Epidermal melanocyte (primary cell): ENCODE results near the gene GABRD.

ENCODE experiments used
- DNase-seq: peaks from one replicate; pipeline ENCODE4 v3.0.0; 2011; ENCODE audit warnings: low spot score; ENCODE audit not compliant: insufficient read length

Gene GABRD

DNA sequence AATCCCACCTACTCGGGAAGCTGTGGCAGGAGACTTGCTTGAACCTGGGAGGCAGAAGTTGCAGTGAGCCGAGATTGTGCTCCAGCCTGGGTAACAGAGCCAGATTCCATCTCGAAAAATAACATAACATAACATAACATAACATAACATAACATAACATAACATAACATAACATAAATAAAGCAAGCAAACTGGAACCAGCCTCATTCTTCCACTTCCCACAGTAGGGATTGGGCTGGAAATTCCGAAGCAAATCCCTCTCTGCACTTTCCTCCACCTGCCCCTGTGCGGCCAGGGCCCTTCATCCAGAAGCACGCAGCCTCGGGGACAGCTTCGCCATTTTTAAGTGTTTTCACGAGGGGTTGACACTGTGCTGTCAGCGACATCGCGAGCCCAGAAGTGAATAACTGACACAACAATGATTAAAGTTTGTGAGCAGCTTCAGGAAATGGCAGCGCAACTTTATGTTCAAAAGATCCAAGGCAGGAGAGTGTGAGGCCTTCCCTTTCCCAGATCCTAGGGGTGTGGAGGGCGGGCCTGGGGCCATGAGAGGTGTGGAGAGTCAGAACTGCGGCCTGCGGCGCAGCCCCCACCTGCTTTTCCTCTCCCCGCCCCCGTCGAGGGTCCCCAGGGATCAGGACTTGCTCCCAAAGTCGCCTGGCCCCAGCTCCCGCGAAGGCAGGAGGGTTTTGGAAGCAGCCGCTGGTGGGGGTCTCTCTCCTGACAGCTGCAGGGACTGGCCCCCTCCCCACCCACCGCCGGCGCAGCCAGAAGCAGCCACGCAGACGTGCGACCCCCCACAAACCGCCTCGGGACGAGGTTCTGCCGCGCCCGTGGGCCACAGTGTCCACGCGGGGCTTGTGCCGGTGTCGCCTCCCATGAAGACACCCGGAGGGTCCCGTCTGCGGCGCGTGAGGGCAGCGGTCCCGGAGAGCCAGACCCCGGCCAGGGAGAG, 651 bp upstream of the GABRD start:
- DNase-seq = no peak

DNA sequence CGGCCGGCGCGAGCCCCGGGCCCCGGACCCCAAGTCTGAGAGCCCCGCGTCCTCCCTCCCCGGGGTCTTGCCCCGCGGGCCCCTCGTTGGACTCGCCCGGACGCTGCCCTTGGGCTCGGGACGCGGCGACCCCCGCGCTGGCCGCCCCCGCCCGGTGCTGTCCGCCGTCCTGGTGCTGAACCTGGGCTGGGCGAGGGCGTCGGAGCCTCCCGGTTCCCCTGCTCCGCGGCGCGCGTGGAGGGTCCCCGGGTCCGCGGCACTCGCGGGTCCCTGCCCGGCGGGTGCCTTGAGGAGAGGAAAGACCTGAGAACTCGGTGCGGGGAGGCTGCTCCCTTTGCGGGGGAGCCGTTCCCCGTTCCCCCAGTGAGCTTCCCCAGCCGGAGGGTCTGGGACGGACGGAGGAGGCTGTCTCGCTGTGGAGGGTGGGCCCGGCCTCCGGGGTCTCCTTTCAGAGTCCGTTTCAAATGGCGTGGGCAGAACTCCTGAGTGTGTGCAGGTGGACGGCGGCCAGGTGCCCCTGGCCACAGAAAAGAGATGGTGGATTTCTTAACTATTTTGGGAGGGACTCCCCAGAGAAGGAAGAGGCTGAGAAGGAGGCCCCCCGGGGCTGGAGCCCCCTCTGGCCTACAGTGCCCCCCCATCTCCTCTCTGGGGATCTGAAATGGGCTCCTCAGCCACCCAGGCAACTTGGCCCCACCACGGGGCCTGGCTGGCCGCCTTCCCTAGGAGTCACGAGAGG, 595 bp downstream of the GABRD start:
- DNase-seq = no peak

DNA sequence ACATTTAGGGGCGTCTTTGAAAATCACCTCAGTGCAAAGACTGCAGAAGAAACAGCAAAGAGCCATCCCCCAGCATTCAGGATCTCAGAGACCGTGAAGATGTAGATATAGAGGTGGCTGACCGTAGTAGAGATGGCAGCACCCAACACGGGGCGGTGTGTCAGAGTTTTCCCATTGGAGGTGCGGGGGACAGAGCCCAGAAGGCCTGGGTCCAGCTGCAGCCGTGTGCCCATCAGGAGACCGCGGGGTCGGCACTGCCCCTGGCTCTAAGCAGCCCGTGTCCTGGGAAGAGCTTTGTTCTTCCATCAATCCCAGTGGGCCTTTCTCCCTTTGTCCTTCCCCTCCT, 1.1 kb downstream of the GABRD start:
- DNase-seq = no peak

DNA sequence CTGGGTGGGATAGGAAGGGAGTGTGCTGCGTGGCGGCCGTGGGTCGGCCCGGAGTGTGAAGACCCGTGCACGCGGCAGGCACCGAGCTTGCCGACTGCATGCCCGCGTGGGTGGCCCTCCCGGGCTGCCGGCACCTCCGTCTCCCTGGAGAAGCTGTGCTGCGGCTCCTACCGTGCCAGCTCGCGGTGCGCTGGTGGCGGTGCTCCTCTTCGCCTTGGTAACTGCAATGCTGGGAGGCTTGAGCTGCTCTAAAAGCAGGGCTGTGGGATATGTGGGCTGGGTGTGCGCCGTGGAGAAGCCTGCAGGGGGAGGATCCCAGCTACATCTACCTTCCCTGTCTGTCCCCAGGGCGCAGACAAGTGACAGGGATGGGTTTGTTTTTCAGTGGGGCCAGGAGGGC, 2.4 kb downstream of the GABRD start:
- DNase-seq = no peak

DNA sequence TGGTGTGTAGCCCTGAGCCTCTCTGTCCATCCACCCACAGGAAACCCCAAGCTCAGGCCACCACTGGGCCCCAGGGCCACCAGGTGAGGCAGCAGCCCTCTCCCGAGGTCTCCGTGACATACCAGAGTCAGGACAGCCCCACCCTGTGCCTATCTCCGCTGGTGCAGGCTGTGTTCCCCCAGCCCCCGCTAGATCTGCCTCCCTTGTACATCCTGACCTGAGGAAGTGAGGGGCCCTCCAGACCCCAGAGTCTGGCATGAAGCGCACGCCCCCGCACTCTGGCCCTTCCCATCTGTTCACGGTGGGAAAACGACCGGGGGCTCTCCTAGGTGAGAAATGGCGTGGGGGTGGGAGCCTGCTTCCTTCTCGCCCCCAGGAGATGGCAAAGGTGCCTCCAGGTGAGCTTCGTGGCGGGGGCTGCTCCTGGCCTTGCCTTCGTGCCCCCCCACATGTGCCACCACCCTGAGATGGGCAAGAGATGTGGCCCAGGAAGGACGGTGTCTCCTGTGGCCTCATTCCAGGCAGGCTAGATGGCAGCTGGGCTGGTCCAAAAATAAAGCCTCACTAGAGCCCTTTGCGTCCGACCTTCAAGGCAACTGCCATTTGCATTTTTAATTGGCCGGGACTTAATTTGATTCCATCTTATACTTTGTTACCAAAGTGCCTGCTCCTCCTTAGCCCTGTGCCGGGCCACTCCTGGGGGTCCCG, 3.1 kb downstream of the GABRD start:
- DNase-seq = no peak

DNA sequence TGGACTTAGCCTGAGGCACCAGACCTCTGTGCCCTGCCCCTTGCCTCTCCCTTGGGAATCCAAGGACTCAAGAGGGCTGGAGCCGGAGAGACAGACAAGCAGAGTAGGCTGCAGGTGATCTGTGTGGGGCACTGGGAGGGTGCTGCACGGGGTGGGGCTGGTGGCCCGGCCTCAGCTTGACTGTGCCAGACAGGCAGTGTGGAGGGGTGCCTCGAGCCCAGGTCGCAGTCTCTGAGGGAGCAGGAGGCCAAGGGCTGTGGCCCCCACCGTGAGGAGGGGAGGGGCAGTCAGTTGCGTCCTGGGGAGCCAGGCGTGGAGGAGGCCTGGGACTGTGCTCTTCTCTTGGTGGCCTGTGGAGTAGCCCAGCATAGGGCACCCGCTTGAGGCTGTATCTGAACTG, 4.0 kb downstream of the GABRD start:
- DNase-seq = no peak

DNA sequence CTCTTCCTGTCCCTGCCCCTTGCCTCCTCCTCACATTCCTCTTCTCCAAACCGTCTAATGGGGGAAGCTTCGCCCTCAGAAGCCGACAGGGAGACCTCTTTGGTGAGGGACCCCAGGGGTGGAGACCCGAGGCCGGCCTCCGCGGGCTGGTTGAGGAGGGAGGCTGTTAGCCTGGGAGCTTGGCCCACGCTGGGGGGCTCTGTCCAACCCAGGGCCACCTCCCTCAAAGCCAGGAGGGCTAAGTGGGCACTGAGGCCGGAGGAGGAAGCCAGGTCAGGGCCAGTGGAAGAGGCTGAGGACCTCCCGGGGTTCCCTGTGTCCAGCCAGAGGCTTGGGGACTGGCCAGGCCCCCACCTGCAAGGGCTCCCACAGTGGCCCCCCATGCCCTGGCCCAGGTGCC, 5.3 kb downstream of the GABRD start:
- no peak for DNase-seq

DNA sequence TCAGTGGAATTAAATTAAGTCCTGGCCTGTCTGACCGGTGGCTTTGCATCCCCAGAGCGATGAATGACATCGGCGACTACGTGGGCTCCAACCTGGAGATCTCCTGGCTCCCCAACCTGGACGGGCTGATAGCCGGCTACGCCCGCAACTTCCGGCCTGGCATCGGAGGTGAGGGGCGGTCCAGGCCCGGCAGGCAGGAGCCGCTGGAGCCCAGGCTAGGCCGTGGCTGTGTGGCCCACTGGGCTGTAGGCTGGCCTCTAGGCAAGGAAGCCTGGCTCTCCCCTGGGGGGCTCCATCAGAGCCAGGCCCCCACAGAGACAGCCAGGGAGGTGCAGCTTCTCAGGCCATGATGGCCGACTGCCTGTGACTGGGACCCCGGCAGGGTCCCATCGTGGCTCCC, 5.7 kb downstream of the GABRD start:
- no peak for DNase-seq

DNA sequence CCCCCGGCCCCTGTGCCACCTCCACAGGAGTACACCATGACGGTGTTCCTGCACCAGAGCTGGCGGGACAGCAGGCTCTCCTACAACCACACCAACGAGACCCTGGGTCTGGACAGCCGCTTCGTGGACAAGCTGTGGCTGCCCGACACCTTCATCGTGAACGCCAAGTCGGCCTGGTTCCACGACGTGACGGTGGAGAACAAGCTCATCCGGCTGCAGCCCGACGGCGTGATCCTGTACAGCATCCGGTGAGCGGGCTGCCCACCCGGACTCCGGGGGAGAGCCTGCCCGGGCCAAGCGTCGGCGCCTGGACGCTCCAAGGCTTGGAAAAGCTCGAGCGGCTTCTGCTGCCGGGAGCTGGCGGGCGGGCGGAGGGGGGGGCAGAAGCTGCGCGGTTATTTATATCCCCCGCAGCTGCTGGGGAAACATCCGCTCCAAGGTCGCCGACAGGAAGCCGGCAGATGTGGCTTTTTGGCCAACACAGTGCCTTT, 6.4 kb downstream of the GABRD start:
- no peak for DNase-seq

DNA sequence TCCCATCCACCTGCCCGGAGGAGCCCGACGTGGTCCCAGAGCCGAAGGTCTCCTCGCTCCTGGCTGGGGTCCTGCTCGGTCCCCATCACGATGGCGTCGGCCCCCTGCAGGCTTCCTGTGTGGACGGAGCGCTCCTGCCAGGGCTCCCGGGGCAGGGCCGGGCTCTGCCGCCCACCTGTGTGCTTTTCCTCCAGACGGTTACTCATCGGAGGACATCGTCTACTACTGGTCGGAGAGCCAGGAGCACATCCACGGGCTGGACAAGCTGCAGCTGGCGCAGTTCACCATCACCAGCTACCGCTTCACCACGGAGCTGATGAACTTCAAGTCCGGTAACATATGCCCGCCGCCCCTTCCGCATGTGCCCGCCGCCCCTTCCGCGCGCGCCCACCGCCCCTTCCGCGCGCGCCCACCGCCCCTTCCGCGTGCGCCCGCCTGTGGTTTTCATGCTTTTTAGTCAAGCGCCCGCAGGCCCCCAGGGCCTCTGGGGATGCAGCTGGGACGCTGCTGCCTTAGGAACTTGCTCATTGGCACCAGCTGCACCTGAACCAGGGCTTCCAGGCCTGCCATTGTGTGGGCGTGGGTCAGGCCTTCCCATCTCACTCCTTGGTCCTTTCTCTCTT, 8.9 kb downstream of the GABRD start:
- DNase-seq = no peak

DNA sequence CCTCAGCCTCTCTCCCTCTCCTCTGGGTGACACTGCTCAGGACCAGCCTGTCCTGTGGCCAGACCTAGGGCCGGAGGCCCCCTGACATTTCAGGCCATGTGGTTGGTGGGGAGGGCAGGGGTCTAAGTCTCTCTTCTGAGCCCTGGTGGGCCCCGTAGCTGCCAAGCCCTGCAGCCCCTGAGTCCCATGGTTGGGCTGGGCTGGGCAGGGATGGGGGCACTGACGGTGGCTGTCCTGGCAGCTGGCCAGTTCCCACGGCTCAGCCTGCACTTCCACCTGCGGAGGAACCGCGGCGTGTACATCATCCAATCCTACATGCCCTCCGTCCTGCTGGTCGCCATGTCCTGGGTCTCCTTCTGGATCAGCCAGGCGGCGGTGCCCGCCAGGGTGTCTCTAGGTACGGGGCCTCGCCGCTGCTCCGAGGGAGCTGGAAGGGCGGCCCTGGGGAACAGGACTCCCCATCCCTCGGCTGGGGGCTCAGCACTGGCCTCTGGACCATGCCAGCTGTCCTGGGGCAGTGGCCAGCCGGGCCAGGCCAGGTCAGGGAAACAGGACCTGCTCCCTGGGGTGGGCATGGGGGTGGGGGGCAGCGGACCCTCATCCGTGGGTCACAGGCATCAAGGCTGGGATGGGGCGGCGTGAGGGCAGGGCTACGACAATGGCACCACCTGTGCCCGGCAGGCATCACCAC, 9.9 kb downstream of the GABRD start:
- no peak for DNase-seq

DNA sequence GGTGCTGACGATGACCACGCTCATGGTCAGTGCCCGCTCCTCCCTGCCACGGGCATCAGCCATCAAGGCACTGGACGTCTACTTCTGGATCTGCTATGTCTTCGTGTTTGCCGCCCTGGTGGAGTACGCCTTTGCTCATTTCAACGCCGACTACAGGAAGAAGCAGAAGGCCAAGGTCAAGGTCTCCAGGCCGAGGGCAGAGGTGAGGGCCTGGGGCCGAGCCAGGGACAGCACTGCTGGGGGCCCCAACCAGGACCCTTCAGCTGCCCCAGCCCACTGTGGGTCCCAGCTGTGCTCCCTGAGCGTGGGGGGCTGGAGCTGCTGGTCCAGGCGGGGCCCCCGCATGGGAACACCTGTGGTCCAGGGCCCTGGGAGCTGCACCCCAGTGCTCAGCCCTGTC, 10.4 kb downstream of the GABRD start:
- no peak for DNase-seq

DNA sequence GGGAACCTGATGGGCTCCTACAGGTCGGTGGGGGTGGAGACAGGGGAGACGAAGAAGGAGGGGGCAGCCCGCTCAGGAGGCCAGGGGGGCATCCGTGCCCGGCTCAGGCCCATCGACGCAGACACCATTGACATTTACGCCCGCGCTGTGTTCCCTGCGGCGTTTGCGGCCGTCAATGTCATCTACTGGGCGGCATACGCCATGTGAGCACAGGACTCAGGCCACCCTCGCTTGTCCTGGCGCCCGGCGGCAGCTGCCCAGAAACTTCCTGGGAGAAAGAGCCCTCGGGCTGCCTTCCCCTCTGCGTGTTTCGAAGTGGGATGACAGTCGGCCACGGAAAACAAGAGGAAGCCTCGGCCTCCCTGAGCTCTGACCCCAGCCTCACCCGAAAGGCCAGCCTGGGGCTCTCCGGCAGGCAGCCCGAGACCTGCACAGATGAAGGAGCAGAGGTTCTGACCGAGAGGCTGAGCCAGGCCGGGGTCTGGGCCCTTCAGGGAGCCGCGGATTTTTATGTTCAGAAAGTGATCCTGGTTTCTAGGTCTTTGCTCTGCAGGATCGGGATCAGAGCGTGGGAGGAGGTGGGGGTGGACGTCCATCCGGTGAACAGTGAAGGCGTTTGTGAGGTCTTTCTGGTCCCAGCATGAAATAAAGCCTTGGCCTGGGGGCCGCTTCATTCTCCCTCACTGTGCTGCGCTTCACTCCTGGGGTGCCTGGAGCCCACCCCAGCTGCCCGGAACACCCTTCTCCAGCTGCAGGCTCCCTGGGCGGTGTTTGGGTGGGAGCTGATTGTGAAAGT, 11.1 kb downstream of the GABRD start:
- no peak for DNase-seq

DNA sequence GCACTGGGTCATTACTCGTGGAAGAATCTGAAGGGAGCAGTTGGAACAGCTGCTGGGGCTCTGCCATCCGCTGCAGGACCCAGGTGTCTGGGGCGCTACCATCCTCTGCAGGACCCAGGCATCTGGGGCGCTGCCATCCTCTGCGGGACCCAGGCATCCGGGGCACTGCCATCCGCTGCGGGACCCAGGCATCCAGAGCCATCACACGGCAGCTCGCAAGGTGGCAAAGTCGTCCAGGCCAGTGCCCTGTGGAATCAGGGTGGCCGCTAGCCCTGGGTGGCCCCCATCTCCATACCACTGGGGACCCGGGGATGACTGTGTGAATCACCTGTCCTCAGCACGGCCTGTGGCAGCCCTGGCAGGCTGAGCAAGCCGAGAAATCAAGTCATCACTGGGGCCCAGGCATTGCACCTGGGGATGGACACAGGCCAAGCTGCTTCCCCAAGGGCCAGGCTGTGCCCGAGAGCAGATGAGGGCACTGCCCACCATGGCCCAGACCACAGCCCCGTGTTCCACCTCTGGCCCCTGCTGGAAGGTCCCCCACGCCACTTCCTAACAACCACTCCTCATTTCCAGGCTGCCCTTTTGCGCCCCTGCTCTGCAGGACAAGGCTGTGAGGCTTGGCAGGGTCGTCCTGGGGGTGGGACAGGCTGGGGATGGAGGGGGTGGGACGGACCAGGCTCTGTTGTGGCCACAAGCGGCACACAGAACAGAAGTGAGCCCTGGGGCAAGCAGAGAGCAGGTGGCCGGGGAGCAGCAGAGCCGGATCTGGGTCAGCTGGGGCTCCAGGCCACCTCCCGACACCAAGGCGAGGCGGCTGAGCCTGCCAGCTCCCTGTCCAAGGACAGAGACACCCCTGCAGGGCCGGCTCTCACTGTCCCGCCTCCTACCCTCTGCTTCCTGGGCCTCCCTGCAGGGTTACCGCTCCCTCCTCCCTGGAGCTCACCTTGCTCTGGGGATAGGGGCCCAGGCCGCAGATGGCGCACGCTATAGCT, 12.7 kb downstream of the GABRD start:
- no peak for DNase-seq

DNA sequence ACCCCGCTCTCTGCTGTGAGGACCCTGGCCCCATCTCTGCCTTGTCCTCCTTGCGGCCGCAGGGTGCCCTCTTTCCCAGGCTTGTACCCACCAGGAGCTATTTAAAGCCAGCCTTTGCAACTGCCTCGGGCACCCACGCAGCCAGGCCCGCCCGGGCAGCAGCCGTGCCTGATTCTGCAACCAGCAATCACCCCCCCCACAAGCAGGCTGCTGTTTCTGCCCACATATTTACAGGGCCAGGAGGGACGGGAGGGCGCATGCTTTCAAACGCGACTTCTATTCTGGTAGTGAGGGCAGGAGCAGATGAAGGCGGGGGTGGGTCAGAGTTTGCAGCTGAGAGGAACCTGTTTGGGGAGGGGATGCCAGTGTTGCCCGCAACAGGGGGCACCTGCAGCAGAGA, 13.6 kb downstream of the GABRD start:
- no peak for DNase-seq

DNA sequence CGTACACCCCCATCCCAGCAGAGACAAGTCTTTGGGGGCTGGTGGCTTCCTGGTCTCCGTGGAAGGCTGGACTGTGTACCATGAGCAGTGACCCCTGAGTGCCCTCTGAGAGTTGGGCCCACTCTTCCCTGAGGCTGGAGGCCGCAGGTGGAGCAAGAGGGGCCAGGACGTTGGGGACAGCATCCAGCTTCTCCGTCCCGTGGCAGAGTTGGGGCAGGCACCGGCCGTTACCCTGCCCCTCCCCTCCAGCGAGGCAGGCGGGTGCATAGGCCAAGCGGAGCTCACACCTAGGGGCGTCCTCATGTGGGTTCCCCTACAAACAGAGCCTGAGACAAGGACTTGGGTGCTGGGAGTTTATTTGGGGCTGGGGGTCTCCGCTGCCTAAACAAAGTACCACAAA, 14.0 kb downstream of the GABRD start:
- DNase-seq = no peak

DNA sequence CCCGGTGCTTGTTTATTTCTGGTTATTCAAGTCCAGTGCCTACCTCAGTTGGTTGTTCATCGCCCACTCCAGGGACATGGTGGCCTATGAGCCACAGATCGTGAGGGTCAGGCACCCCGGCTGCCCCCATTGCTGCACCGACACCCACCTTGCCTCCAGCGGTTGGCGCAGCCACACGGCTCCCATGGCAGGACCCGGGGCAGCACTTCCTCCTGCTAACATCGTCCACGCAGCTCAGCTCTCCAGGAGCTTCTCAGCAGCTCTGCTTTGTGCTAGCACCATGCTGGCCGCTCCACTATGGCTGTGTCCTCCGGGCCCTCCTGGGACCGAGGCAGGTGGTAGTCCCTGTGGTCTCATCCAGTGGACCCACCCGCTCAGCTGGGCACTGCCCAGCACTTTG, 17.1 kb downstream of the GABRD start:
- no peak for DNase-seq

DNA sequence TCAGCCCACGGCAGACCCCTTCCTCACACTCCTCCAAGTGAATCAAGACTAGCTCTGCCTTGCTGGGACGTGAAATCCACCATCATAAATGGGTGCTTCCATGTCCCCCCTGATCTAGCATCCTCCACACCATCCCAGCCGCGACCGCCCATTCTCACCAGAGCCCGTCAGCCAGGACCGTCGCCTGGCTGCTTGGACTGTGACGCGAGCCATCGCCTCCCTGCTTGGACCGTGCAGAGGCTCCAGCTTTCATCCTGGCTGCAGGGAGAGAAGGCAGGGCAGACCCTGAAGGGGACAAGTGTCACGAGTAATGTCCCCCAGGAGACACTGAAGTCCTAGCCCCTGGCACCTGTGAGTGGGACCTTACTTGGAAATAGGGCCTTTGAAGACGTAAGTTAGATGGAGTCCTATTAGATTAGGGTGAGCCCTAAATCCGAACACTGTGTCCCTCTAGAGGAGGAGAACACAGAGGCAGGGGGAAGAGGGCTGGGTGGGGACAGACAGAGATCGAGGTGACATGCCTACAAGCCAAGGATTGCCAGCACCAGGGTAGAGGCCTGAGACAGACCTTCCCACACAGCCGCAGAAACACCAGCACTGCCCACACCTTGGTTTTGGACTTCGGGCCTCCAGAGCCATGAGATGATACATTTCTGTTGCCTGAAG, 18.3 kb downstream of the GABRD start:
- no peak for DNase-seq
